SK-N-SH treated with all-trans-retinoic acid at 6 μM for 48 hours (cell line): ENCODE data around the gene GALT.

Experiments
- ARNTL ChIP-seq: fragments of 450-650 bp; formaldehyde crosslinking; IDR thresholded peaks from 2 replicates; pipeline ENCODE4 v1.5.0; 2020; ENCODE audit warnings: low read depth, mild to moderate bottlenecking, moderate library complexity, borderline replicate concordance
- BACH2 ChIP-seq: fragments of 250-450 bp; sonication (Bioruptor Pico); IDR thresholded peaks from 2 replicates; pipeline ENCODE4 v1.9.0; 2021; ENCODE audit warnings: mild to moderate bottlenecking, borderline replicate concordance
- ESRRG ChIP-seq: fragments of 250-450 bp; sonication (Bioruptor Pico); IDR thresholded peaks from 2 replicates; pipeline ENCODE4 v1.6.1; 2021; ENCODE audit warnings: mild to moderate bottlenecking
- RARB ChIP-seq: fragments of 250-450 bp; sonication (Bioruptor Pico); IDR thresholded peaks from 2 replicates; pipeline ENCODE4 v1.8.0; 2021; ENCODE audit warnings: mild to moderate bottlenecking, moderate library complexity
- SNAI2 ChIP-seq: fragments of 250-450 bp; sonication (Bioruptor Pico); IDR thresholded peaks from 2 replicates; pipeline ENCODE4 v1.5.0; 2020; ENCODE audit warnings: mild to moderate bottlenecking, moderate library complexity
- TCF4 ChIP-seq: fragments of 250-450 bp; sonication (Bioruptor Pico); IDR thresholded peaks from 2 replicates; pipeline ENCODE4 v1.8.0; 2021; ENCODE audit warnings: mild to moderate bottlenecking, moderate library complexity, borderline replicate concordance
- TOX ChIP-seq: fragments of 250-450 bp; sonication (Bioruptor Pico); IDR thresholded peaks from 2 replicates; pipeline ENCODE4 v1.8.0; 2021; ENCODE audit warnings: mild to moderate bottlenecking, moderate library complexity, borderline replicate concordance
- ZFP3 ChIP-seq: fragments of 250-450 bp; sonication (Bioruptor Pico); IDR thresholded peaks from 2 replicates; pipeline ENCODE4 v1.5.0; 2020; ENCODE audit warnings: mild to moderate bottlenecking, moderate library complexity
- ZNF565 ChIP-seq: fragments of 450-650 bp; formaldehyde crosslinking; conservative IDR thresholded peaks from 2 replicates; pipeline ENCODE4 v1.5.0; 2020; ENCODE audit warnings: low read depth, mild to moderate bottlenecking, moderate library complexity
- ZNF8 ChIP-seq: fragments of 450-650 bp; formaldehyde crosslinking; IDR thresholded peaks from 2 replicates; pipeline ENCODE4 v1.5.0; 2020; ENCODE audit warnings: mild to moderate bottlenecking, moderate library complexity
- TF ChIP-seq, protein P1 (sequence below): fragments of 250-450 bp; sonication (Bioruptor Pico); IDR thresholded peaks from 2 replicates; pipeline ENCODE4 v1.5.0; 2020; ENCODE audit warnings: mild to moderate bottlenecking, moderate library complexity

DNA sequence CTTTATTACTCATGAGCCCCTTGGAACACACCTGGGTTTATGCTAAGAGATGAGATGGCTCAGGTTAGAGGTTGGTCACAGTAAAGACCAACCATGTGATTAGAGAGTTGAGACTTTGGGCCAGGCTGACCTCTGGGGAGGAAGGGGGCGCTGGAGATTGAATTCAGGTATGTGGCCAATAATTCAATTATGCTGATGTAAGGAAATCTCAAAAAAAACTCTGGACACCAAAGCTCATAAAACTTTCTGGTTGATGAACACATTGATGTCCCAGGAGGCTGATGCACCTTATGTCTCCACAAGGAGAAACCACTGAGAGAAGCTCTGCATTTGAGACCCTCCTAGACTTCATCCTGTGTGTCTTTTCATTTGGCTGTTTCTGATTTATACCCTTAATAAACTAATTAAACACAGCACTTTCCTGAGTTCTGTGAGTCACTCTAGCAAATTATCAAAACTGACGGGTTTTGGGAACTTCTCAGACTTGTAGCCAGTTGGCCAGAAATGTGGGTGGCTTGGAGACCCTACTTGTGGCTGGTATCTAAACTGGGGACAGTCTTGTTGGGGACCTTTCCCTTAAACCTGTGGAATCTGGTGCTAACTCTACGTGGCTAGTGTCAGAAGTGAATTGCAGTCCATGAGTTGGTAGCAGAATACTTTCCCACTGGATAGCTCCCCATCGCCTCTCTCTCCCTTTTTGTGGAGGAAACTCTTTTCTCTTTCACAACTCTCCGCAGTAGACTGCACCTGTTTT lies 23.5 kb downstream of the GALT start:
- no peak for TF ChIP-seq TOX (CRISPR knock-in tag)
- TF ChIP-seq ZNF8: no peak
- no peak for TF ChIP-seq RARB
- TF ChIP-seq, protein P1, sequence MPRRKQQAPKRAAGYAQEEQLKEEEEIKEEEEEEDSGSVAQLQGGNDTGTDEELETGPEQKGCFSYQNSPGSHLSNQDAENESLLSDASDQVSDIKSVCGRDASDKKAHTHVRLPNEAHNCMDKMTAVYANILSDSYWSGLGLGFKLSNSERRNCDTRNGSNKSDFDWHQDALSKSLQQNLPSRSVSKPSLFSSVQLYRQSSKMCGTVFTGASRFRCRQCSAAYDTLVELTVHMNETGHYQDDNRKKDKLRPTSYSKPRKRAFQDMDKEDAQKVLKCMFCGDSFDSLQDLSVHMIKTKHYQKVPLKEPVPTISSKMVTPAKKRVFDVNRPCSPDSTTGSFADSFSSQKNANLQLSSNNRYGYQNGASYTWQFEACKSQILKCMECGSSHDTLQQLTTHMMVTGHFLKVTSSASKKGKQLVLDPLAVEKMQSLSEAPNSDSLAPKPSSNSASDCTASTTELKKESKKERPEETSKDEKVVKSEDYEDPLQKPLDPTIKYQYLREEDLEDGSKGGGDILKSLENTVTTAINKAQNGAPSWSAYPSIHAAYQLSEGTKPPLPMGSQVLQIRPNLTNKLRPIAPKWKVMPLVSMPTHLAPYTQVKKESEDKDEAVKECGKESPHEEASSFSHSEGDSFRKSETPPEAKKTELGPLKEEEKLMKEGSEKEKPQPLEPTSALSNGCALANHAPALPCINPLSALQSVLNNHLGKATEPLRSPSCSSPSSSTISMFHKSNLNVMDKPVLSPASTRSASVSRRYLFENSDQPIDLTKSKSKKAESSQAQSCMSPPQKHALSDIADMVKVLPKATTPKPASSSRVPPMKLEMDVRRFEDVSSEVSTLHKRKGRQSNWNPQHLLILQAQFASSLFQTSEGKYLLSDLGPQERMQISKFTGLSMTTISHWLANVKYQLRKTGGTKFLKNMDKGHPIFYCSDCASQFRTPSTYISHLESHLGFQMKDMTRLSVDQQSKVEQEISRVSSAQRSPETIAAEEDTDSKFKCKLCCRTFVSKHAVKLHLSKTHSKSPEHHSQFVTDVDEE (CRISPR knock-in tag): no peak
- no peak for TF ChIP-seq BACH2 (CRISPR knock-in tag)
- TF ChIP-seq ARNTL: no peak
- no peak for TF ChIP-seq ZFP3
- TF ChIP-seq ESRRG (CRISPR knock-in tag): no peak
- no peak for TF ChIP-seq SNAI2 (CRISPR knock-in tag)
- TF ChIP-seq ZNF565: no peak
- no peak for TF ChIP-seq TCF4 (CRISPR knock-in tag)
